ENCODE measurements around the gene PTGER3.

DNA sequence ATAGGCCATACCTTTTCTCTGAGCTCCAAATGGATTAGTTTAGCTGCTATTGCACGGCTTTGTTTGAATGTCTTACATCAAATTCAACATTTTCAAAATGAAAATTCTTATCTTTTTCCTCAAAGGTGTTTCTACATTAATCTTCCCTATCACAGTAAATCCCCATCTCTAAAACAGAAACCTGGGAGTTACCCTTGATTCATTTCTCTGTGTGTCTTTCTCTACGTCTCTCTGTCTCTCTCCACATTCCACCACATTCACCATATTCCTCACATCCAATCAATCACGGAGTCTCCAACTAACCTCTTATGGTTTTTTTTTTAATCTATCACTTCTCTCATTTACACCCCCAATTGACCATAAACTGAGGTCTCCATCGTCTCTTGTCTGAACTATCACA, 24.1 kb downstream of the PTGER3 start:
- TF ChIP-seq, protein P1, sequence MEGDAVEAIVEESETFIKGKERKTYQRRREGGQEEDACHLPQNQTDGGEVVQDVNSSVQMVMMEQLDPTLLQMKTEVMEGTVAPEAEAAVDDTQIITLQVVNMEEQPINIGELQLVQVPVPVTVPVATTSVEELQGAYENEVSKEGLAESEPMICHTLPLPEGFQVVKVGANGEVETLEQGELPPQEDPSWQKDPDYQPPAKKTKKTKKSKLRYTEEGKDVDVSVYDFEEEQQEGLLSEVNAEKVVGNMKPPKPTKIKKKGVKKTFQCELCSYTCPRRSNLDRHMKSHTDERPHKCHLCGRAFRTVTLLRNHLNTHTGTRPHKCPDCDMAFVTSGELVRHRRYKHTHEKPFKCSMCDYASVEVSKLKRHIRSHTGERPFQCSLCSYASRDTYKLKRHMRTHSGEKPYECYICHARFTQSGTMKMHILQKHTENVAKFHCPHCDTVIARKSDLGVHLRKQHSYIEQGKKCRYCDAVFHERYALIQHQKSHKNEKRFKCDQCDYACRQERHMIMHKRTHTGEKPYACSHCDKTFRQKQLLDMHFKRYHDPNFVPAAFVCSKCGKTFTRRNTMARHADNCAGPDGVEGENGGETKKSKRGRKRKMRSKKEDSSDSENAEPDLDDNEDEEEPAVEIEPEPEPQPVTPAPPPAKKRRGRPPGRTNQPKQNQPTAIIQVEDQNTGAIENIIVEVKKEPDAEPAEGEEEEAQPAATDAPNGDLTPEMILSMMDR (IDR thresholded peaks at IDR 0.05), result no peak
- TF ChIP-seq POLR2A (IDR thresholded peaks at IDR 0.05), result no peak
